H1 (cell line): ENCODE measurements around the gene CDC40. TPM values are rescaled to one million over a fixed set of nuclear protein-coding genes. Genes with fewer than 3 reads are reported as not detected.

Experiments
- ASH2L ChIP-seq: fragments of 200-600, 300-600 bp; sonication (generic); IDR thresholded peaks from one replicate; pipeline ENCODE4 v1.7.1; 2017; ENCODE audit warnings: low read length
- BACH1 ChIP-seq: IDR thresholded peaks from 2 replicates; pipeline ENCODE4 v1.6.1; 2012; ENCODE audit warnings: low read length, improper control_type of control experiment
- CEBPB ChIP-seq: IDR thresholded peaks from 2 replicates; pipeline ENCODE4 v1.6.1; 2012; ENCODE audit warnings: low read depth, low read length
- CHD2 ChIP-seq: IDR thresholded peaks from 2 replicates; pipeline ENCODE4 v1.6.1; 2012; ENCODE audit warnings: low read length, improper control_type of control experiment
- CREB1 ChIP-seq: IDR thresholded peaks from 2 replicates; pipeline ENCODE4 v1.6.1; 2012; ENCODE audit warnings: inconsistent platforms
- CTCF ChIP-seq, 3 experiments: IDR thresholded peaks; 1 replicate in 2 of 3; 2 replicates in 1 of 3; pipeline versions ENCODE4 v1.5.1 to v1.6.1; 2011; ENCODE audit warnings: low read length in 3 of 3, mild to moderate bottlenecking in 3 of 3, inconsistent platforms in 2 of 3, low read depth in 1 of 3, moderate library complexity in 1 of 3; ENCODE audit not compliant: insufficient read depth in 1 of 3; ENCODE audit errors: control extremely low read depth in 1 of 3
- EGR1 ChIP-seq: IDR thresholded peaks from 2 replicates; pipeline ENCODE4 v1.6.1; 2011; ENCODE audit warnings: low read depth, low read length, borderline replicate concordance
- HDAC2 ChIP-seq, 2 experiments: fragments of 300-600 bp in 1 of 2; sonication (generic) in 1 of 2; IDR thresholded peaks; 2 replicates each; pipeline ENCODE4 v1.6.1; 2011 to 2012; ENCODE audit warnings: low read depth in 2 of 2, low read length in 2 of 2, mild to moderate bottlenecking in 2 of 2, moderate library complexity in 2 of 2, borderline replicate concordance in 1 of 2, inconsistent platforms in 1 of 2
- JUN ChIP-seq: IDR thresholded peaks from 2 replicates; pipeline ENCODE4 v1.6.1; 2011; ENCODE audit warnings: low read depth, mild to moderate bottlenecking, improper control_type of control experiment, low read length
- KDM5A ChIP-seq: fragments of 200-600 bp; IDR thresholded peaks from 2 replicates; pipeline ENCODE4 v1.7.1; 2012; ENCODE audit warnings: mild to moderate bottlenecking, low read length, inconsistent platforms, mixed read lengths
- NANOG ChIP-seq: IDR thresholded peaks from 2 replicates; pipeline ENCODE4 v1.6.1; 2011; ENCODE audit warnings: low read length, low read depth, mild to moderate bottlenecking, inconsistent platforms; ENCODE audit not compliant: insufficient read depth, poor library complexity, severe bottlenecking
- NRF1 ChIP-seq: IDR thresholded peaks from 2 replicates; pipeline ENCODE4 v1.6.1; 2011; ENCODE audit warnings: mild to moderate bottlenecking, low read depth, low read length, improper control_type of control experiment
- PHF8 ChIP-seq: fragments of 200-600 bp; sonication (generic); conservative IDR thresholded peaks from 2 replicates; pipeline ENCODE4 v1.7.1; 2012; ENCODE audit warnings: low read depth, mild to moderate bottlenecking, inconsistent platforms, low read length, moderate library complexity
- POU5F1 ChIP-seq: IDR thresholded peaks from 2 replicates; pipeline ENCODE4 v1.6.1; 2011; ENCODE audit warnings: low read depth, mild to moderate bottlenecking, low read length, moderate library complexity
- RAD21 ChIP-seq, 2 experiments: IDR thresholded peaks in 1 of 2; conservative IDR thresholded peaks in 1 of 2; 2 replicates each; pipeline ENCODE4 v1.6.1; 2011; ENCODE audit warnings: low read depth in 2 of 2, low read length in 2 of 2, improper control_type of control experiment in 1 of 2, inconsistent platforms in 1 of 2, mild to moderate bottlenecking in 1 of 2, moderate library complexity in 1 of 2
- RXRA ChIP-seq: IDR thresholded peaks from 2 replicates; pipeline ENCODE4 v1.6.1; 2011; ENCODE audit warnings: low read depth, mild to moderate bottlenecking, low read length, moderate library complexity; ENCODE audit not compliant: insufficient read depth
- SIN3A ChIP-seq, 2 experiments: IDR thresholded peaks in 1 of 2; conservative IDR thresholded peaks in 1 of 2; 2 replicates each; pipeline ENCODE4 v1.6.1; 2011 to 2012; ENCODE audit warnings: low read length in 2 of 2, improper control_type of control experiment in 1 of 2, low read depth in 1 of 2, mild to moderate bottlenecking in 1 of 2
- SIX5 ChIP-seq: IDR thresholded peaks from 2 replicates; pipeline ENCODE4 v1.6.1; 2011; ENCODE audit warnings: mild to moderate bottlenecking, low read depth, low read length
- SP2 ChIP-seq: IDR thresholded peaks from 2 replicates; pipeline ENCODE4 v1.6.1; 2012; ENCODE audit warnings: mild to moderate bottlenecking, low read length, inconsistent platforms
- TCF12 ChIP-seq: IDR thresholded peaks from 2 replicates; pipeline ENCODE4 v1.6.1; 2011; ENCODE audit warnings: low read depth, mild to moderate bottlenecking, low read length
- polyA plus RNA-seq, 7 experiments: library from polyadenylated mRNA; depleted of rRNA in 3 of 7; stranded (reverse) in 5 of 7; unstranded in 2 of 7; fragments of >200 nt in 5 of 7; fragments of 200-250 nt in 2 of 7; gene quantifications; 1 replicate in 5 of 7; 2 replicates in 1 of 7; 4 replicates in 1 of 7; pipeline versions ENCODE4 v1.2.1 to v1.2.3, GENCODE V29; 2011 to 2013; ENCODE audit warnings: missing spikeins in 2 of 7, mixed read lengths in 2 of 7
- total RNA-seq: library from RNA; stranded (reverse); fragmentation: NEBNext Ultra II Directional; extraction: Animal tissue kit (Norgen Biotek cat#: 25700); gene quantifications from 2 replicates; pipeline ENCODE4 v1.2.1, GENCODE V29; 2021

The CDC40 gene
- total and polyA plus RNA-seq, 2 of the 8 experiments (the other 6 are each of a cell fraction or from before 2014, with no cell fraction given), result 7.3 to 27.2 TPM

- no peak for TF ChIP-seq CTCF (IDR thresholded peaks at IDR 0.05; ENCODE audit: control extremely low read depth in 1 of 3, insufficient read depth in 1 of 3, low read depth in 1 of 3, low read length in 3 of 3)
- TF ChIP-seq NRF1, result no peak
- no peak for TF ChIP-seq EGR1
- no peak for TF ChIP-seq NANOG
- no peak for TF ChIP-seq BACH1
- no peak for TF ChIP-seq RXRA
- no peak for TF ChIP-seq CHD2
- TF ChIP-seq JUN, result no peak
- no peak for TF ChIP-seq TCF12
- no peak for TF ChIP-seq SP2
- peak; percentile 7 to 25; a peak in 2 of 4 replicates for TF ChIP-seq SIN3A (conservative IDR thresholded peaks at IDR 0.05 in 1 of 2, IDR thresholded peaks at IDR 0.05 in 1 of 2; ENCODE audit: low read depth in 1 of 2, low read length in 2 of 2)
- no peak for TF ChIP-seq HDAC2 (IDR thresholded peaks at IDR 0.05; ENCODE audit: borderline replicate concordance in 1 of 2, low read depth in 2 of 2, low read length in 2 of 2)
- TF ChIP-seq POU5F1, result no peak
- TF ChIP-seq KDM5A, result 0 out of 2 replicates have a peak, but pooled peaks have one; percentile 22
- no peak for TF ChIP-seq CEBPB
- no peak for TF ChIP-seq ASH2L
- TF ChIP-seq RAD21 (IDR thresholded peaks at IDR 0.05 in 1 of 2, conservative IDR thresholded peaks at IDR 0.05 in 1 of 2; ENCODE audit: low read depth in 2 of 2, low read length in 2 of 2), result no peak
- TF ChIP-seq CREB1, result no peak; the same call in 1 of the 2 replicates
- peak; percentile 64 for TF ChIP-seq PHF8
- no peak for TF ChIP-seq SIX5
These were observed at the start of gene CDC40 (continued) for GRCh38 chr6:110180228-110181008.
